ENCODE measurements around the gene GET4.
A peak's percentile ranks its signal among the peaks of the same experiment; 100 is the strongest.
"Not testable (repeated sequence)": the region's sequence is repeated elsewhere in the genome, so short reads cannot be mapped to it uniquely, and the experiment has no call there.

- not testable (repeated sequence) for TF ChIP-seq EZH2phosphoT487 (IDR thresholded peaks at IDR 0.05; ENCODE audit: low read depth, severe bottlenecking, unreplicated experiment); EZH2 (IDR thresholded peaks at IDR 0.05; ENCODE audit: borderline replicate concordance)
- TF ChIP-seq CTCF (IDR thresholded peaks at IDR 0.05; ENCODE audit: poor library complexity) = peak; percentile 80
Measured at GRCh38 chr7:908591-909357, 32.4 kb downstream of the GET4 start.

Data from hepatocyte (in vitro differentiated cells).